Effector CD4-positive, alpha-beta T cell (primary cell): Measurements from ENCODE around the gene PPM1J.

Experiments used
- DNase-seq: peaks from one replicate; pipeline ENCODE4 v3.0.0-alpha.2; 2020

PPM1J gene

GRCh38 chr1:112686835-112687234 is 28.3 kb downstream of the PPM1J start:
- DNase-seq, result no peak

- no peak for DNase-seq
These were observed 28.7 kb downstream of the PPM1J start for GRCh38 chr1:112686417-112686816.

GRCh38 chr1:112685913-112686312 is 29.2 kb downstream of the PPM1J start:
- no peak for DNase-seq

GRCh38 chr1:112678605-112679004 is 36.5 kb downstream of the PPM1J start:
- no peak for DNase-seq

GRCh38 chr1:112677501-112677900 is 37.6 kb downstream of the PPM1J start:
- no peak for DNase-seq

- DNase-seq, result no peak
These were observed 38.6 kb downstream of the PPM1J start for GRCh38 chr1:112676543-112676942.

GRCh38 chr1:112675728-112676381 is 39.3 kb downstream of the PPM1J start:
- no peak for DNase-seq

GRCh38 chr1:112674986-112675727 is 40.0 kb downstream of the PPM1J start:
- peak; percentile 19 for DNase-seq

- DNase-seq, result peak; percentile 36
These were observed 40.6 kb downstream of the PPM1J start, which contains the start of gene MOV10 for GRCh38 chr1:112674440-112674985. MOV10 (plus strand) TSS chr1:112674659; CDS start chr1:112674913, 254 bp downstream.

GRCh38 chr1:112673592-112674439 is 41.3 kb downstream of the PPM1J start:
- no peak for DNase-seq

GRCh38 chr1:112672842-112673241 is 42.3 kb downstream of the PPM1J start:
- DNase-seq, result no peak

- no peak for DNase-seq
These were observed 43.1 kb downstream of the PPM1J start for GRCh38 chr1:112672009-112672408.

GRCh38 chr1:112666946-112667345 is 48.2 kb downstream of the PPM1J start:
- no peak for DNase-seq

- no peak for DNase-seq
These were observed 49.3 kb downstream of the PPM1J start for GRCh38 chr1:112665857-112666256.
